Stimulated activated CD4-positive, alpha-beta T cell treated with anti-CD3 and anti-CD28 coated beads, Interleukin-4, amount 100 ng/mL, for 24 hours (primary cell): ENCODE data around the gene SLC31A1.

Source experiments
- DNase-seq: peaks from one replicate; pipeline ENCODE4 v3.0.0-alpha.2; 2020

Gene SLC31A1

GRCh38 chr9:113309204-113309813, 88.0 kb downstream of the SLC31A1 start:
- peak; percentile 11 for DNase-seq

DNA sequence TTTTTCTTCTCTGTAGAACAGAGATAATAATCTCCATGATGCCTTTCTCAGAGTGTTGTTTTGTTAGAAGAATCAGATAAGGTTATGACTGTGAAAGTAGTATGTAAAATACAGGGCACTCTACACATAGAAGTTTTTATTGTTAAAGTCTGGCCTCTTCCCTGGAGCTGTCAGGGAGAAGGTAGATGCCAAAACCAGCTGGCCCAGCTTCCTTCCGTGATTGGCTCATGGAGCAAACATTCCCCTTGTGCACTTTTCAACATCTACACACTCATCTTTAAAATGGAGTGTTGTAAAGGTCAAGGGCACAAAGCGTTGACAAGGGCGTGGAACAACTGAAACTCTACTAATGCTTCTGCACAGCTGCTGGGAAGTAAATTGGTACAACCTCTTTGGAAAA, 89.2 kb downstream of the SLC31A1 start:
- DNase-seq = no peak

DNA sequence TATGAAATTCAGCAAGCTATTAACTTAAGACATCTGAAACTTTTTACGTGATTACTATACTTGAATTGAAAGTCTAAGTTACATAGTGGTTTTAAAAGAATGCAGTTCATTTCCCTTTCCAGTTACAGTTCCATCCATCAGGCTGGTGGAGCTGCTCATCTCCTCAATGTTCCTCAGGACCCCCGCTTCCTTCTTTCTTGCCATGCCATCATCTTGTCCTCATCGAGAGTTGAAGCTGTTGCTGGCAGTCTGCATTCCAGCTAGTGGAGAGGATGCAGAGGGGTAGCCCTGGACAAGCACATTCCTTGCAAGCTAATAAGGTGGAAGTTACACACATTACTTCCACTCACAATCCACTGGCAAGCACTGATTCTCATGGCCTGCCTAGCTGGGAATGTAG, 90.6 kb downstream of the SLC31A1 start:
- DNase-seq = no peak

- no peak for DNase-seq
Measured at GRCh38 chr9:113313261-113313660, 91.9 kb downstream of the SLC31A1 start.
